Kidney (tissue), 14 donors: ENCODE data around the gene DPH7. TPM values are rescaled to one million over a fixed set of nuclear protein-coding genes. Genes with fewer than 3 reads are reported as not detected.

Experiments
- DNase-seq, 5 donors: peaks; one replicate each; pipeline ENCODE4 v3.0.0-alpha.2; 2013 to 2020
- FAIRE-seq: peaks from 2 replicates; lab custom pipeline; 2012; peaks lifted over from hg19 to GRCh38; lab: Jason Lieb, UNC
- H3K27ac ChIP-seq, 2 donors: one replicate each; pipeline ENCODE4 v1.7.0; 2013; ENCODE audit warnings: low read depth in 2 of 2, low read length in 2 of 2, inconsistent platforms in 1 of 2
- H3K27me3 ChIP-seq: one replicate; pipeline ENCODE4 v1.7.1; 2013; ENCODE audit warnings: low read length, inconsistent platforms; ENCODE audit not compliant: control insufficient read depth, insufficient read depth
- H3K36me3 ChIP-seq, 3 donors: one replicate each; pipeline versions ENCODE4 v1.7.0 to v1.7.1; 2013; ENCODE audit warnings: low read length in 3 of 3, control low read depth in 1 of 3, inconsistent platforms in 1 of 3; ENCODE audit not compliant: insufficient read depth in 3 of 3, control insufficient read depth in 2 of 3
- H3K4me1 ChIP-seq, 3 donors: one replicate each; pipeline versions ENCODE4 v1.7.0 to v1.7.1; 2013; ENCODE audit warnings: low read length in 3 of 3, inconsistent platforms in 1 of 3, low read depth in 1 of 3; ENCODE audit not compliant: control insufficient read depth in 2 of 3, insufficient read depth in 2 of 3
- H3K4me3 ChIP-seq, 3 donors: one replicate each; pipeline versions ENCODE4 v1.7.0 to v1.8.1; 2013; ENCODE audit warnings: low read length in 3 of 3, control low read depth in 1 of 3, inconsistent platforms in 1 of 3
- H3K9ac ChIP-seq, 3 donors: one replicate each; pipeline versions ENCODE4 v1.7.0 to v1.7.1; 2013; ENCODE audit warnings: low read length in 3 of 3, control low read depth in 1 of 3, inconsistent platforms in 1 of 3
- H3K9me3 ChIP-seq, 3 donors: one replicate each; pipeline versions ENCODE4 v1.7.0 to v1.7.1; 2013; ENCODE audit warnings: low read length in 3 of 3, control low read depth in 1 of 3, inconsistent platforms in 1 of 3; ENCODE audit not compliant: control insufficient read depth in 2 of 3, insufficient read depth in 1 of 3
- CTCF ChIP-seq: IDR thresholded peaks from 3 replicates; pipeline ENCODE4 v1.5.1; 2012; ENCODE audit warnings: mild to moderate bottlenecking, moderate library complexity, borderline replicate concordance; ENCODE audit not compliant: insufficient read depth; ENCODE audit errors: extremely low read depth
- intact Hi-C: fragments of 100-400 bp; cut with DNase I; formaldehyde crosslinking; loops from one replicate; pipeline ENCODE4 v1.11.1; 2022
- polyA plus RNA-seq: library from polyadenylated mRNA; stranded (reverse); fragments of 350-450 nt; fragmentation: Illumina TruSeq; extraction: RNeasy Lipid Tissue Mini Kit (QIAGEN cat#74804); gene quantifications from one replicate; pipeline ENCODE4 v1.2.3, GENCODE V29; 2014; ENCODE audit warnings: low read depth, low replicate concordance; ENCODE audit not compliant: insufficient read depth
- total RNA-seq: library from RNA; stranded (reverse); fragmentation: NEBNext Ultra II Directional; extraction: Animal tissue kit (Norgen Biotek cat#: 25700); gene quantifications from one replicate; pipeline ENCODE4 v1.2.1, GENCODE V29; 2021
- donor health status: control.
- donor health status: control.
- donor health status: control.
- donor health status: control.
- donor health status: control.
- donor health status: DM: yes; HTN: yes; CAD: no.
- donor health status: Normal renal cell carcinoma (clear cell type).

The DPH7 gene
- total and polyA plus RNA-seq, 2 donors from 2014 or later: 23.2 to 31.4 TPM

GRCh38 chr9:137619240-137620047 is 40.7 kb upstream of the DPH7 start:
- DNase-seq (peak; percentile 52 to 81 (median 64)), FAIRE-seq (no peak)
- intact Hi-C loops: no loop called here
- Histone ChIP-seq H3K4me1 (peaks cover 2 to 24% (median 20%) of the 10 kb centered on the region in 3 donors), H3K36me3 (peaks cover 0 to 4% (median 0%) of the 10 kb centered on the region in 3 donors), H3K27me3 (no peaks in the 10 kb centered on the region), H3K9me3 (no peaks in the 10 kb centered on the region), H3K9ac (peak overlapping the region; percentile 51 to 87 (median 80)), H3K4me3 (peak overlapping the region; percentile 86 to 93 (median 87)), H3K27ac (peak overlapping the region; percentile 6 to 34)
- TF ChIP-seq CTCF: no peak

DNA sequence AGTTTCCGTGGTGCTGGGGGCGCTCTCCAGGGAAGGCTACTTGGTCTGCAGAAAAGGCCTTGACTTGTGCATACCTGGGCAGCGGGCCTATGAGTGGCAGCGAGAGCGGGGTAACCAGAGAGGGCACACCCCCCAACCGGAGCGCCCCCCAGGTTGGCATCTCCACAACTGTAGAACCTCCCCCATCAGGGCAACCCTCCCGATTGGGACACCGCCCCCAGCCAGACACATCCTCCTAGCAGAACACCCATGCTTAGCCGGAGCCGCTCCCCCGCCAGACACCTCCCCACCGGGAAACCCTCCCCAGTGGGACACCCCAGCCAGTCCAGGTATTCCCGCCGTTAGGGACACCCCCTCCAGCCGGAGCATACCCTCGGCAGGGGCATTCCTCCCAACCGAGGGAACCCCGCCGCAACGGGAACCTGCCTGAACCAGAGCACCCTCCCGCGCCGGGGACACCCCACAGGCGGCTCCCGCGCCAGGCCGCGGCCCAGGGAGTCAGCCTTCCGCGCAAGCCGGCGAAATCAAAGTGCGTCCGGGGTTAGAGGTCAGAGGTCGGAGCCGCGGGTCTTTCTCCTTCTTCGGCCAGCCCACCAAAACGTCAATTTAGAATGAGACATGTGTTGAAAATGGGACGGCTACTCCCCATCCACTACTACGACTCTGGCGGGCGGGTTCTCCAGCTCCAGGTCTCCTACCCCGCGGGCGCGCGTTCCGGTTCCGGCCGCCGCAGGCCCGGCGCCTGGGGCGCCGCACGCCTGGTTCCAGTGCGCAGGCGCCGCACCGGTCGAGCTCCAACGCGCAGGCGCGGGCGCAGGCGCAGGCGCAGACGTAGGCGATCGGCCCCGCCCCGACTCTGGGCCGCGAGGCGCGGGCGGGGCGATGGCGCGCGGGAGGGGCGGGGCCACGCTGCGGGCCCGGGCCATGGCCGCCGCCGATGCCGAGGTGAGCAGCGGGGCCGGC is 39.7 kb upstream of the DPH7 start, which contains the start of gene EHMT1:
EHMT1 (plus strand) TSS at position 901 of the 963 bp plus-strand sequence; CDS start at position 925, 24 bp downstream.
- Histone ChIP-seq H3K4me1 (peaks cover 2 to 24% (median 22%) of the 10 kb centered on the region in 3 donors), H3K9ac (peak within 1 kb of the TSS; percentile 74 to 87 (median 80)), H3K27me3 (no peaks in the 10 kb centered on the region), H3K9me3 (no peaks in the 10 kb centered on the region), H3K36me3 (peaks cover 0 to 4% (median 0%) of the 10 kb centered on the region in 3 donors), H3K27ac (peak within 1 kb of the TSS; percentile 85 to 90), H3K4me3 (peak within 1 kb of the TSS; percentile 86 to 94 (median 93))
- intact Hi-C loops: no loop called here
- FAIRE-seq (no peak), DNase-seq (peak; percentile 88 to 96 (median 94))
- no peak for TF ChIP-seq CTCF

- TF ChIP-seq CTCF: no peak
- Histone ChIP-seq H3K9ac (no peak overlapping the region), H3K27me3 (no peaks in the 10 kb centered on the region), H3K9me3 (no peaks in the 10 kb centered on the region), H3K4me3 (no peak overlapping the region), H3K27ac (no peak overlapping the region), H3K4me1 (peaks cover 0 to 32% (median 25%) of the 10 kb centered on the region in 3 donors), H3K36me3 (peaks cover 0 to 4% (median 0%) of the 10 kb centered on the region in 3 donors)
- FAIRE-seq: no peak
- intact Hi-C loops: no loop called here
- DNase-seq: peak in 1 of 5 donors; percentile 75
Measured at GRCh38 chr9:137615387-137615871, 36.7 kb upstream of the DPH7 start.
